CD14-positive monocyte (primary cell): ENCODE data around the gene CACNA1S. TPM values are rescaled to one million over a fixed set of nuclear protein-coding genes. Genes with fewer than 3 reads are reported as not detected.

ENCODE experiments used
- DNase-seq, 3 donors: peaks; one replicate each; pipeline ENCODE4 v3.0.0-alpha.2; 2011 to 2022
- H2AFZ ChIP-seq: 2 replicates; pipeline ENCODE4 v1.6.0; 2012; ENCODE audit warnings: mild to moderate bottlenecking, low read depth, low read length, inconsistent platforms; ENCODE audit not compliant: insufficient read depth, poor library complexity, severe bottlenecking
- H3K27ac ChIP-seq, 2 donors: 1 replicate in 1 of 2; 2 replicates in 1 of 2; pipeline ENCODE4 v1.5.1; 2012 to 2013; ENCODE audit warnings: low read length in 2 of 2, control low read depth in 1 of 2, inconsistent platforms in 1 of 2, low read depth in 1 of 2, mild to moderate bottlenecking in 1 of 2
- H3K27me3 ChIP-seq, 2 donors: one replicate each; pipeline versions ENCODE4 v1.6.0 to v1.6.1; 2011 to 2013; ENCODE audit warnings: low read length in 2 of 2; ENCODE audit not compliant: control insufficient read depth in 2 of 2, insufficient read depth in 2 of 2
- H3K36me3 ChIP-seq, 2 donors: replicated peaks in 1 of 2; 1 replicate in 1 of 2; 2 replicates in 1 of 2; pipeline versions ENCODE4 v1.5.1 to v1.6.1; 2012 to 2013; ENCODE audit warnings: low read length in 2 of 2, control low read depth in 1 of 2, inconsistent platforms in 1 of 2, mild to moderate bottlenecking in 1 of 2; ENCODE audit not compliant: insufficient read depth in 2 of 2, control insufficient read depth in 1 of 2
- H3K4me1 ChIP-seq, 2 donors: 1 replicate in 1 of 2; 2 replicates in 1 of 2; pipeline versions ENCODE4 v1.5.1 to v1.6.1; 2012 to 2013; ENCODE audit warnings: low read length in 2 of 2, control low read depth in 1 of 2, inconsistent platforms in 1 of 2, mild to moderate bottlenecking in 1 of 2, moderate library complexity in 1 of 2; ENCODE audit not compliant: insufficient read depth in 2 of 2, control insufficient read depth in 1 of 2
- H3K4me2 ChIP-seq: replicated peaks from 2 replicates; pipeline ENCODE3; 2012; ENCODE audit warnings: low read length, moderate library complexity, mild to moderate bottlenecking; ENCODE audit not compliant: poor library complexity, severe bottlenecking; ENCODE audit errors: extremely low read depth
- H3K4me3 ChIP-seq, 3 experiments: fragments of 200-600 bp in 1 of 3; sonication (generic) in 1 of 3; replicated peaks in 1 of 3; 1 replicate in 2 of 3; 2 replicates in 1 of 3; pipeline ENCODE4 v1.5.1; 2011 to 2013; ENCODE audit warnings: low read length in 3 of 3, mild to moderate bottlenecking in 3 of 3, control low read depth in 2 of 3, low read depth in 2 of 3, inconsistent platforms in 1 of 3, moderate library complexity in 1 of 3
- H3K79me2 ChIP-seq: 2 replicates; pipeline ENCODE4 v1.6.0; 2012; ENCODE audit warnings: mild to moderate bottlenecking, control low read depth, inconsistent platforms, low read length, moderate library complexity; ENCODE audit not compliant: insufficient read depth
- H3K9ac ChIP-seq: 2 replicates; pipeline ENCODE4 v1.6.0; 2017; ENCODE audit warnings: low read length, mild to moderate bottlenecking; ENCODE audit not compliant: insufficient read depth, poor library complexity, severe bottlenecking
- H3K9me3 ChIP-seq, 2 donors: replicated peaks in 1 of 2; 1 replicate in 1 of 2; 2 replicates in 1 of 2; pipeline versions ENCODE4 v1.5.1 to v1.6.1; 2012 to 2013; ENCODE audit warnings: low read length in 2 of 2, control low read depth in 1 of 2; ENCODE audit not compliant: control insufficient read depth in 1 of 2, insufficient read depth in 1 of 2
- H4K20me1 ChIP-seq: 2 replicates; pipeline ENCODE4 v1.6.0; 2012; ENCODE audit warnings: mild to moderate bottlenecking, low read length, control low read depth, moderate library complexity; ENCODE audit not compliant: insufficient read depth
- H3K27ac Mint-ChIP-seq, 7 donors: one replicate each; pipeline ENCODE4 v1.8.0; 2020; ENCODE audit warnings: mild to moderate bottlenecking in 7 of 7, mixed read lengths in 7 of 7, moderate library complexity in 6 of 7, inconsistent platforms in 2 of 7
- H3K27me3 Mint-ChIP-seq, 3 donors: one replicate each; pipeline ENCODE4 v1.8.0; 2021 to 2022; ENCODE audit warnings: low read depth in 3 of 3, mild to moderate bottlenecking in 3 of 3, mixed read lengths in 3 of 3, moderate library complexity in 3 of 3, inconsistent platforms in 1 of 3
- H3K36me3 Mint-ChIP-seq, 2 donors: one replicate each; pipeline ENCODE4 v1.8.0; 2020; ENCODE audit warnings: mixed read lengths in 2 of 2, inconsistent platforms in 1 of 2, mild to moderate bottlenecking in 1 of 2
- H3K4me1 Mint-ChIP-seq: one replicate; pipeline ENCODE4 v1.8.0; 2020; ENCODE audit warnings: mild to moderate bottlenecking, mixed read lengths
- H3K4me3 Mint-ChIP-seq, 2 donors: one replicate each; pipeline ENCODE4 v1.8.0; 2020; ENCODE audit warnings: mild to moderate bottlenecking in 2 of 2, mixed read lengths in 2 of 2, moderate library complexity in 1 of 2
- H3K9me3 Mint-ChIP-seq, 7 donors: one replicate each; pipeline ENCODE4 v1.8.0; 2020 to 2022; ENCODE audit warnings: mixed read lengths in 7 of 7, mild to moderate bottlenecking in 6 of 7, moderate library complexity in 6 of 7, inconsistent platforms in 2 of 7
- WGBS: methylation state at CpG from one replicate; pipeline ENCODE4 v1.1.5; 2013; ENCODE audit warnings: missing lambda C conversion rate; ENCODE audit not compliant: insufficient coverage; 5-methylcytosine and 5-hydroxymethylcytosine counted together
- intact Hi-C, 2 donors: fragments of 100-400 bp; cut with micrococcal nuclease; formaldehyde crosslinking; loops; one replicate each; pipeline versions ENCODE4 v1.15.0 to v1.15.1; 2023
- polyA plus RNA-seq, 3 donors: library from polyadenylated mRNA; depleted of rRNA in 1 of 3; unstranded in 2 of 3; stranded (reverse) in 1 of 3; fragments of 300-500 nt in 2 of 3; fragments of >200 nt in 1 of 3; fragmentation: Illumina TruSeq in 2 of 3; gene quantifications; 1 replicate in 2 of 3; 2 replicates in 1 of 3; pipeline ENCODE4 v1.2.3, GENCODE V29; 2012 to 2021
- TF ChIP-seq, protein P1 (sequence below): fragments of 200-600 bp; IDR thresholded peaks from one replicate; pipeline ENCODE4 v1.8.0; 2022; ENCODE audit warnings: antibody characterized with exemption, mild to moderate bottlenecking

Gene CACNA1S
- polyA plus RNA-seq, 3 donors = not detected

DNA sequence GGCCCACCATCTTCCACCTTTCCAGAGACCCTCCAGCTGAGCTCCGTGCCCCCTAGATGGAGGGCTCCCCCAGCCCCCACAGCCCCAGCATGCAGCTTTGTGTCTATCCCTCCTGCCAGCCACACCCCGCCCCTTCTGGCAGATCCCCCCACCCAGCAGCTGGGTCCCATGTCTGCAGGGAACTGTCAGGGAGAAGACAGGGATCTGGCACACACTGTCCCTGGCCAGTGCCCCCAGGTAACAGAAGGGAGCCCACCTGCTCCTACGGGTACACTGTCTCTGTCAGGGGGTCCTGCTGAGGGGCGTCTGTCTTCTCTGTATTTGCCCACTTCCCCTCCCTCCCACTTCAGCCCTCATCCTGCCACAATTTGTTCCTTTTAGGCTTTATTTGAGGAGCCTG, 77.6 kb downstream of the CACNA1S start:
- WGBS = 100% methylated on average over 2 of the region's 4 CpGs
- Mint-ChIP-seq H3K27ac (no peak overlapping the region), H3K4me3 (no peak overlapping the region), H3K9me3 (no peaks in the 10 kb centered on the region), H3K36me3 (no peaks in the 10 kb centered on the region), H3K4me1 (no peaks in the 10 kb centered on the region), H3K27me3 (peaks cover 1 to 7% (median 6%) of the 10 kb centered on the region in 3 donors)
- no peaks in the 10 kb centered on the region for H3K9me3 ChIP-seq
- no peak overlapping the region for H3K27ac ChIP-seq
- H3K4me1 ChIP-seq = no peaks in the 10 kb centered on the region
- no peak overlapping the region for H3K9ac ChIP-seq
- TF ChIP-seq, protein P1, sequence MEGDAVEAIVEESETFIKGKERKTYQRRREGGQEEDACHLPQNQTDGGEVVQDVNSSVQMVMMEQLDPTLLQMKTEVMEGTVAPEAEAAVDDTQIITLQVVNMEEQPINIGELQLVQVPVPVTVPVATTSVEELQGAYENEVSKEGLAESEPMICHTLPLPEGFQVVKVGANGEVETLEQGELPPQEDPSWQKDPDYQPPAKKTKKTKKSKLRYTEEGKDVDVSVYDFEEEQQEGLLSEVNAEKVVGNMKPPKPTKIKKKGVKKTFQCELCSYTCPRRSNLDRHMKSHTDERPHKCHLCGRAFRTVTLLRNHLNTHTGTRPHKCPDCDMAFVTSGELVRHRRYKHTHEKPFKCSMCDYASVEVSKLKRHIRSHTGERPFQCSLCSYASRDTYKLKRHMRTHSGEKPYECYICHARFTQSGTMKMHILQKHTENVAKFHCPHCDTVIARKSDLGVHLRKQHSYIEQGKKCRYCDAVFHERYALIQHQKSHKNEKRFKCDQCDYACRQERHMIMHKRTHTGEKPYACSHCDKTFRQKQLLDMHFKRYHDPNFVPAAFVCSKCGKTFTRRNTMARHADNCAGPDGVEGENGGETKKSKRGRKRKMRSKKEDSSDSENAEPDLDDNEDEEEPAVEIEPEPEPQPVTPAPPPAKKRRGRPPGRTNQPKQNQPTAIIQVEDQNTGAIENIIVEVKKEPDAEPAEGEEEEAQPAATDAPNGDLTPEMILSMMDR = no peak
- H2AFZ ChIP-seq = no peak overlapping the region
- no peaks in the 10 kb centered on the region for H3K27me3 ChIP-seq
- no peaks in the 10 kb centered on the region for H4K20me1 ChIP-seq
- H3K4me2 ChIP-seq = no peak overlapping the region
- H3K79me2 ChIP-seq = no peaks in the 10 kb centered on the region
- DNase-seq = no peak
- intact Hi-C loops = no loop called here
- no peaks in the 10 kb centered on the region for H3K36me3 ChIP-seq
- no peak overlapping the region for H3K4me3 ChIP-seq

DNA sequence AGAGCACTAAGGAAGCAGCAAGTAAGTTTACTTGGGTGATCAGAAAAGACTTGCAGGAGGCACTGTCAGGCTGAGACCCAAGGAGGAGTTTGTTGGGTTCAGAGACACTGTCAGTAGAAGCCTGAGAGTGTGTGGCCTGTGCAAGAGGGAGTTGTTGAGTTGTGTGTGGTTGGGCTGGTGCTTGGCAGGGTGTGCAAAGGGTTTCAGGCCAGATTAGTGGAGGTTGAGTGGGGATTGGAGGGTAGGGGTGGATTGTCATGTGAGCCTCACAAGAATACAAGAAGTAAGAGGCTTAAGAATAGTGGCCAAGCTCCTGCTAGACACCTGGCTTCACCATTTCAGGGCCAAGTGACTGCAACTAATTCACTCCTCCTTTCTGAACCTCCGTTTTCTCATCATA, 79.8 kb downstream of the CACNA1S start:
- Histone ChIP-seq H2AFZ (no peak overlapping the region), H3K9ac (no peak overlapping the region), H3K4me2 (no peak overlapping the region), H3K9me3 (no peaks in the 10 kb centered on the region), H3K27ac (no peak overlapping the region), H3K27me3 (no peaks in the 10 kb centered on the region), H3K4me1 (peaks cover 17 to 18% of the 10 kb centered on the region in 2 donors), H3K79me2 (no peaks in the 10 kb centered on the region), H3K36me3 (no peaks in the 10 kb centered on the region), H3K4me3 (no peak overlapping the region), H4K20me1 (no peaks in the 10 kb centered on the region)
- Mint-ChIP-seq H3K9me3 (no peaks in the 10 kb centered on the region), H3K27me3 (peaks cover 1 to 7% (median 6%) of the 10 kb centered on the region in 3 donors), H3K27ac (peak overlapping the region in 1 of 7 donors; percentile 2), H3K4me1 (peaks cover 19% of the 10 kb centered on the region), H3K4me3 (no peak overlapping the region), H3K36me3 (no peaks in the 10 kb centered on the region)
- no CpG with 5 or more reads among the region's 1 CpG for WGBS
- TF ChIP-seq, protein P1 = no peak
- intact Hi-C loops = no loop called here
- DNase-seq = no peak
